SH-SY5Y (cell line): ENCODE measurements around the gene NPTX2.
A peak's percentile ranks its signal among the peaks of the same experiment; 100 is the strongest.

ENCODE experiments used
- GATA2 ChIP-seq: IDR thresholded peaks from 2 replicates; pipeline ENCODE4 v1.6.1; 2011; ENCODE audit warnings: mild to moderate bottlenecking, low read depth, low read length
- GATA3 ChIP-seq: IDR thresholded peaks from 2 replicates; pipeline ENCODE4 v1.6.1; 2011; ENCODE audit warnings: low read depth, mild to moderate bottlenecking, low read length, moderate library complexity

DNA sequence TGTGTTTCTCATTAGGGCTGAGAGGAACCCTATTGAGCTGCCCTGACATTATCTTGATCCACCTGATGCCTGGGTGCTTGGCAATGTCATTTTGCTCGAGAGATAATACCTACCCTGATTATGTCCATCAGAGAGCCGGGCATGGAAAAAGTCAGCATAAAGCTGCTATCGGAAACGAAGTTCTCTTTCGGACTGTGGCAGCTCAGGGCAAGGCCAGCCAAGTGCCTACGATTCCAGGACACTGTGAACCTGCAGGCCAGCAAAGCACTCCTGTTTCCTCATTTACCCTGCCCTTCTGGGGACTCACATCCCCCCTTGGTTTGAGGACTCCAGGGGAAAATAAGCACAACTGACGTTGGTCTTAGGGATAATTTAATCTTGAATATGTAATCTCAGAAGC, 25.2 kb upstream of the NPTX2 start:
- TF ChIP-seq GATA3 (no peak), GATA2 (peak; percentile 23; the same call in 1 of the 2 replicates)
